Gastroesophageal sphincter (tissue), 3 donors: Measurements from ENCODE around the gene ITPR2.

ENCODE experiments used
- CTCF ChIP-seq, 4 experiments: fragments of 200-600 bp in 2 of 4; fragments of 450-650 bp in 2 of 4; sonication (generic) in 1 of 4; IDR thresholded peaks; one replicate each; pipeline ENCODE4 v1.5.1; 2017 to 2019; ENCODE audit warnings: antibody characterized with exemption in 4 of 4, mild to moderate bottlenecking in 2 of 4, moderate library complexity in 2 of 4
- POLR2A ChIP-seq, 2 donors: fragments of 450-650 bp; IDR thresholded peaks; one replicate each; pipeline ENCODE4 v1.6.1; 2017; ENCODE audit warnings: antibody characterized with exemption in 2 of 2, mild to moderate bottlenecking in 2 of 2, moderate library complexity in 1 of 2
- POLR2AphosphoS5 ChIP-seq: sonication (generic); formaldehyde crosslinking; IDR thresholded peaks from one replicate; pipeline ENCODE4 v1.6.1; 2017; ENCODE audit warnings: antibody characterized with exemption

- TF ChIP-seq CTCF (IDR thresholded peaks at IDR 0.05) (no peak), POLR2A (IDR thresholded peaks at IDR 0.05) (no peak), POLR2AphosphoS5 (no peak)
Observed at GRCh38 chr12:26836201-26836600, 3.2 kb upstream of the ITPR2 start.
